ENCODE measurements around the gene MGARP.

MGARP gene

GRCh38 chr4:139275281-139275735 is 4.7 kb downstream of the MGARP start:
- no peak for DNase-seq (ENCODE audit: low spot score)
- in situ Hi-C loops (cut with MboI; ENCODE audit: low pct_unique_long_range_greater_than_20kb, low sequenced_read_pairs, unreplicated experiment), result no loop called here
- no peak for TF ChIP-seq CTCF (IDR thresholded peaks at IDR 0.05; ENCODE audit: extremely low read depth, insufficient read depth, missing control alignments)

GRCh38 chr4:139274790-139275189 is 5.2 kb downstream of the MGARP start:
- in situ Hi-C loops (cut with MboI; ENCODE audit: low pct_unique_long_range_greater_than_20kb, low sequenced_read_pairs, unreplicated experiment), result no loop called here
- DNase-seq (ENCODE audit: low spot score), result no peak
- TF ChIP-seq CTCF (IDR thresholded peaks at IDR 0.05; ENCODE audit: extremely low read depth, insufficient read depth, missing control alignments), result no peak

GRCh38 chr4:139273835-139274234 is 6.2 kb downstream of the MGARP start:
- TF ChIP-seq CTCF (IDR thresholded peaks at IDR 0.05; ENCODE audit: extremely low read depth, insufficient read depth, missing control alignments), result no peak
- no peak for DNase-seq (ENCODE audit: low spot score)
- in situ Hi-C loops (cut with MboI; ENCODE audit: low pct_unique_long_range_greater_than_20kb, low sequenced_read_pairs, unreplicated experiment), result no loop called here

GRCh38 chr4:139267301-139267700 is 12.7 kb downstream of the MGARP start:
- in situ Hi-C loops (cut with MboI; ENCODE audit: low pct_unique_long_range_greater_than_20kb, low sequenced_read_pairs, unreplicated experiment), result no loop called here
- DNase-seq (ENCODE audit: low spot score), result no peak
- no peak for TF ChIP-seq CTCF (IDR thresholded peaks at IDR 0.05; ENCODE audit: extremely low read depth, insufficient read depth, missing control alignments)

GRCh38 chr4:139266583-139267257 is 13.3 kb downstream of the MGARP start:
- TF ChIP-seq CTCF (IDR thresholded peaks at IDR 0.05; ENCODE audit: extremely low read depth, insufficient read depth, missing control alignments), result no peak
- in situ Hi-C loops (cut with MboI; ENCODE audit: low pct_unique_long_range_greater_than_20kb, low sequenced_read_pairs, unreplicated experiment), result no loop called here
- peak; percentile 88 for DNase-seq (ENCODE audit: low spot score)

- in situ Hi-C loops (cut with MboI; ENCODE audit: low pct_unique_long_range_greater_than_20kb, low sequenced_read_pairs, unreplicated experiment), result no loop called here
- no peak for TF ChIP-seq CTCF (IDR thresholded peaks at IDR 0.05; ENCODE audit: extremely low read depth, insufficient read depth, missing control alignments)
- DNase-seq (ENCODE audit: low spot score), result no peak
These were observed 13.8 kb downstream of the MGARP start for GRCh38 chr4:139266208-139266582.
